ACC112 (cell line): Measurements from ENCODE around the gene KLHL13.
A peak's percentile ranks its signal among the peaks of the same experiment; 100 is the strongest.
"Not testable (repeated sequence)": the region's sequence is repeated elsewhere in the genome, so short reads cannot be mapped to it uniquely, and the experiment has no call there.

Experiments used
- H2AFZ ChIP-seq: fragments of 200-600 bp; sonication (generic); one replicate; pipeline ENCODE4 v1.6.0; 2017; ENCODE audit warnings: antibody characterized with exemption, low read length; ENCODE audit not compliant: unreplicated experiment
- H3K27ac ChIP-seq: fragments of 200-600 bp; sonication (generic); 2 replicates; pipeline ENCODE4 v1.5.1; 2014; ENCODE audit warnings: low read depth, mild to moderate bottlenecking, antibody characterized with exemption, low read length, moderate library complexity
- H3K27me3 ChIP-seq: fragments of 200-600 bp; sonication (generic); 2 replicates; pipeline ENCODE4 v1.6.1; 2014; ENCODE audit warnings: mild to moderate bottlenecking, antibody characterized with exemption, low read length, moderate library complexity, mixed read lengths; ENCODE audit not compliant: insufficient read depth
- H3K36me3 ChIP-seq: fragments of 200-600 bp; sonication (generic); 2 replicates; pipeline ENCODE4 v1.6.1; 2016; ENCODE audit warnings: mild to moderate bottlenecking, antibody characterized with exemption, low read length, moderate library complexity, mixed read lengths; ENCODE audit not compliant: insufficient read depth
- H3K4me1 ChIP-seq: fragments of 200-600 bp; sonication (generic); one replicate; pipeline ENCODE4 v1.6.1; 2016; ENCODE audit warnings: low read length, mixed read lengths; ENCODE audit not compliant: insufficient read depth, unreplicated experiment, control insufficient read depth
- H3K4me3 ChIP-seq: fragments of 200-600 bp; sonication (generic); 2 replicates; pipeline ENCODE4 v1.5.1; 2014; ENCODE audit warnings: mild to moderate bottlenecking, low read depth, low read length
- H3K79me2 ChIP-seq: fragments of 200-600 bp; sonication (generic); one replicate; pipeline ENCODE4 v1.6.0; 2016; ENCODE audit warnings: low read length; ENCODE audit not compliant: control insufficient read depth, unreplicated experiment, insufficient read depth

Gene KLHL13

DNA sequence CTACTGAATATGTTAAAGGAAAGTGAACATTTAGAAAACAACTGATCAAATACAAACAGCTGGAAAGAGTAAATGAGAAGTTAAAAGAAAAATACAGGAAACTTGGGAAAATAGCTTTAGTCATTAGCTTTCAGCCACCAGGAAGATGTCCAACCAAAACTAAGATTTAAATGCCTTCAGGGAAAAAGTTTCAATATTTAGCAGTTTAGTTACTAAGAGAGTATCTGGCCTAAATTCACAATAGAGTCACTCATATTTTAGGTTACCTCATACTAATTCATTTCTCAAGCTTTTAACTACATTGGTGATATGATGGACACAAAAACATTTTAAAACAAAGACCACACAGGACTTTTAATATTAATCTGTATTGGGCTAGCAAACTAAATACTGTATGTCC, 13.1 kb upstream of the KLHL13 start:
- H3K27ac ChIP-seq, result no peak overlapping the region
- H3K4me1 ChIP-seq, result no peaks in the 10 kb centered on the region
- H3K27me3 ChIP-seq, result no peaks in the 10 kb centered on the region
- H2AFZ ChIP-seq, result no peak overlapping the region
- no peaks in the 10 kb centered on the region for H3K79me2 ChIP-seq
- H3K36me3 ChIP-seq, result no peaks in the 10 kb centered on the region
- H3K4me3 ChIP-seq, result no peak overlapping the region

DNA sequence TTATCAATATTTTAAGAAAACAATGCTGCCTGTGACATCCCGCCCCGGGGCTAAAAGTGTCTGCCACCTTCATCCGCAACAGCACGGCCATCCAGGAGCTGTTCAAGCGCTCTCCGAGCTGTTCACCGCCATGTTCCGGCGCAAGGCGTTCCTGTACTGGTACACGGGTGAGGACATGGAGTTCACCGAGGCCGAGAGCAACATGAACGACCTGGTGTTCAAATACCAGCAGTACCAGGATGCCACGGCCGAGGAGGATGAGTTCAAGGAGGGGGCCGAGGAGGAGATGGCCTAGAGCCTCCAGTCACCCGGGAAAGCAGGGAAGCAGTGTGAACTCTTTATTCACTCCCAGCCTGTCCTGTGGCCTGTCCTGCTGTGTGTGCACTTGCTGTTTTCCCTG, 12.1 kb upstream of the KLHL13 start:
- no peaks in the 10 kb centered on the region for H3K36me3 ChIP-seq
- no peak overlapping the region for H3K4me3 ChIP-seq

DNA sequence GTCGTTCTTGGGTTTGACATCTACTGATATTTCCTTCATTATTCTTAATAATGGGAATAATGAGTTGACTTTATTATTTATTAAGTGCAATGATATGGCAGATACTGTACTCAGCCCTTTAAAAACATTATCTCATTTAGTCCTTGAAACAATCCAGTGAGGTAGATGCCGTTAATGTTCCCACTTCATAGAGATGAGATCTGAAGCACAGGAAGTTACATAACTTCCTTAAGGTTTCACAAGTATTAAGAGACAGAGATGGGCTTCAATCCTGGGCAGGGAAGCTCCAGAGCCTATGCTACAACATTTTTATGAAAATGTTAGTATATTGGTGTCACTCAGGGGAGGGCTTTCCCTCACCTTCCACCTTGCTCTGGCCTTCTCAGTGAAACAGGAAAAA, 9.7 kb upstream of the KLHL13 start:
- Histone ChIP-seq H3K4me1 (no peaks in the 10 kb centered on the region), H3K79me2 (no peaks in the 10 kb centered on the region), H3K27me3 (no peaks in the 10 kb centered on the region), H3K4me3 (no peak overlapping the region), H3K36me3 (no peaks in the 10 kb centered on the region), H3K27ac (no peak overlapping the region), H2AFZ (no peak overlapping the region)

More for the DNA sequence above, 12.1 kb upstream of the KLHL13 start:
- no peaks in the 10 kb centered on the region for H3K4me1 ChIP-seq
- no peak overlapping the region for H3K27ac ChIP-seq
- H3K79me2 ChIP-seq, result no peaks in the 10 kb centered on the region
- no peak overlapping the region for H2AFZ ChIP-seq
- no peaks in the 10 kb centered on the region for H3K27me3 ChIP-seq

DNA sequence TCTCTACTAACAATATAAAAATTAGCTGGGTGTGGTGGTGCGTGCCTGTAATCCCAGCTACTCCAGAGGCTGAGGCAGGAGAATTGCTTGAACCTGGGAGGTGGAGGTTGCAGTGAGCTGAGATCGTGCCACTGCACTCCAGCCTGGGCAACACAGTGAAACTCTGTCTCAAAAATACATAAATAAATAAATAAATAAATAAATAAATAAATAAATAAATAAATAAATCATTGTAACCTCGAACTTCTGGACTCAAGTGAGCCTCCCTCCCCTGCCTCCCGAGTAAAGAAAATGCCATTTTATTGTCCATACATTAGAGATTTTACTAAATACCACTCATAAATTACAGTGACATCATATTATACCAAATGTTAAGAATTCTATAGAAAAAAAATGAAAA, 7.6 kb upstream of the KLHL13 start:
- not testable (repeated sequence) for H3K79me2 ChIP-seq, H3K27ac ChIP-seq, H3K4me3 ChIP-seq, H3K4me1 ChIP-seq, H3K36me3 ChIP-seq, H3K27me3 ChIP-seq, H2AFZ ChIP-seq

DNA sequence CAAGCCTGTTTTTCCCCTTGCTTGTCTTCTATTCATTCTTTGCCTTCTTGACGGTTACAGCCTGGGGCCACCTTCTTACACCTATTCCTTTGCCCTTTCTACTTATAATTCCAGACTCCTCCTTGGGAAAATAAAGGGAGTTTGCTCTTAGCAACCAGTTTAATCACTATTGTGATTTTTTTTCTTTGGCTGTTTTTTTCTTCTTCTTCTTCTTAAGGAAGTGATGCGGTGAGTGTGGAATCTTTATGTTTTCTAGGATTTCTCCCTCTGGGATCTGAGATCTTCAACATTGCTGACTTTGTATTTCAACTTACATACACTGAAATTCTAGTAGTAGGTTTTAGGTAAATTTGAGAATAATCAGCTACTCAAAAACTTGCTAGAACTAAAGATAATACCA, 1.1 kb upstream of the KLHL13 start:
- Histone ChIP-seq H3K4me1 (peaks cover 5% of the 10 kb centered on the region), H3K27ac (no peak overlapping the region), H3K36me3 (no peaks in the 10 kb centered on the region), H2AFZ (peak overlapping the region; percentile 31), H3K4me3 (0 out of 2 replicates have a peak overlapping the region, but pooled peaks have one; percentile 76), H3K27me3 (no peaks in the 10 kb centered on the region), H3K79me2 (no peaks in the 10 kb centered on the region)

DNA sequence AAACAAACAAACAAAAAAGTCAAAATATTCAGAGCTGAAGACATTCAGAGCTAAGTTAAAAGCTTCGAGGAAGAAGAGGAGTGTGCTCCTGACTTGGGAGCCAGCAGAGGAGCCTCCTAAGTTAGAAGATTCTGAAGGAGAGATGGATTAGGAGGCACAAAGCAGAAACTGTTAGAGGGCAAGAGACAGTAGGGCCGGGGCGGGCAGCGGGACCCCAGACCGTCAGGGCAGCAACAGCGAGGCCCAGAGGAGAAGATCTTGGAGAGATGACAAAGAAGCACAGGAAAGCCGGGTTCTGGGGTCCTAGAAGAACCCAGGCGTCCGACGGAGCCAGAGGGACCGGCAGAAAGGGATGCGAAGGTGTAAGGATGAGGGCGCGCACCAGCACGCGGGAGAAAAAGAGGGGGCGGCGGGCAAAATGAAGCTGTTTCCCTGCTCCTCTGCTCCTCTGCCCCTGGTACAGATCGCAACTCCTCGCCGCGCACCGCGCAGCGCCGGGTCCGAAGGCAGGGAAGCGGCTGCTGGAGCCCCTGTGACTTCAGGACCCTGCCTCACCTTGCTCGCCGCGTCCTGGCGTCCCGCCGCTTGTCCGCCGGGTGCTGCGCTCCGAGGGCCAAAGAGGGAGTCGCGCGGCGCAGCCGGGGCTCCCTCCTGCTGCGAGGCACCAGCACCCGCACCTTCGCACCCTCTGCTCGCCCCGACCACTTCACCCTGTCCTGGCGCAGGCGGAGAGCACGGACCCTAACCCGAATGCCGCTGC, 477 bp downstream of the KLHL13 start:
- peaks cover 5% of the 10 kb centered on the region for H3K4me1 ChIP-seq
- H3K4me3 ChIP-seq, result peak overlapping the region; percentile 85
- H3K27ac ChIP-seq, result no peak overlapping the region
- H2AFZ ChIP-seq, result peak overlapping the region; percentile 62
- no peaks in the 10 kb centered on the region for H3K79me2 ChIP-seq
- H3K27me3 ChIP-seq, result no peaks in the 10 kb centered on the region
- no peaks in the 10 kb centered on the region for H3K36me3 ChIP-seq

DNA sequence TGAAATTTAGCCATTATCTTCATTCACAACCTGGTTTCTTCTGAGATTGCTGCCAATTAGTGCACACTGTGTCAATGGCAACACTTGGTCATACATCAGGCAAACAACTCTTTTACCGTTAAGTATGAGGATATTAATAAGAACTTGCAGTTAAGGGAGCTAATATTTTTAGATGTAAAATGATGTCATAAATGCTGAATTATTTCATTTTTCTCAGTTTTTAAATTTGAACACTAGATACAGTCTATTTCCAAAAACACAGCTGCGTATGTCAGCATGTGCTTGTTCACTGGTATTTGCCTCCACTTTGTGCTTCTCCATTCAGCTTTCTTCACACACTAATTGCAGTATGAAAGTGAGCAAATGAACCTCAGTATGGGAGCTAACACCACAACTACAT, 1.6 kb downstream of the KLHL13 start:
- peak overlapping the region; percentile 85 for H3K4me3 ChIP-seq
- no peaks in the 10 kb centered on the region for H3K79me2 ChIP-seq
- H3K4me1 ChIP-seq, result peaks cover 5% of the 10 kb centered on the region
- H3K27ac ChIP-seq, result no peak overlapping the region
- no peak overlapping the region for H2AFZ ChIP-seq
- H3K36me3 ChIP-seq, result no peaks in the 10 kb centered on the region
- H3K27me3 ChIP-seq, result no peaks in the 10 kb centered on the region

DNA sequence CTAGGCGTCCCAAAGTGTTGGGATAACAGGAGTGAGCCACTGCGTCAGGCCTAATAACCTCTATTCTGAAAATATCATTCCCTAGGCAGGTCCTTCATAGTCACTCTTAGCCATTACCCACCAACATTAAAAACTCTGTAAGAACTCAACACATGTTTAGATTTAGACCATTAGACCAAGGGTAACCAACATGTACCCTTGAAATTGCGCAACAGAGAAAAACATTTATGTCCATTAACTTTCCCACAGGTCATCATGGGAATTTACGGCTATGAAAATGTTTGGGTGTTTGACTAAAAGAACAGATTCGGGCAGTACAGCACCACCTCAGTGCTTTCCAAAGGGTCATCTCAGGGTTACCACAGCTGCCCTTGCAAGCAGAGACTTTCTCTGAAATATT, 7.5 kb downstream of the KLHL13 start:
- no peaks in the 10 kb centered on the region for H3K36me3 ChIP-seq
- no peaks in the 10 kb centered on the region for H3K27me3 ChIP-seq
- H3K79me2 ChIP-seq, result no peaks in the 10 kb centered on the region
- no peak overlapping the region for H3K4me3 ChIP-seq
- no peak overlapping the region for H3K27ac ChIP-seq
- no peak overlapping the region for H2AFZ ChIP-seq
- no peaks in the 10 kb centered on the region for H3K4me1 ChIP-seq

DNA sequence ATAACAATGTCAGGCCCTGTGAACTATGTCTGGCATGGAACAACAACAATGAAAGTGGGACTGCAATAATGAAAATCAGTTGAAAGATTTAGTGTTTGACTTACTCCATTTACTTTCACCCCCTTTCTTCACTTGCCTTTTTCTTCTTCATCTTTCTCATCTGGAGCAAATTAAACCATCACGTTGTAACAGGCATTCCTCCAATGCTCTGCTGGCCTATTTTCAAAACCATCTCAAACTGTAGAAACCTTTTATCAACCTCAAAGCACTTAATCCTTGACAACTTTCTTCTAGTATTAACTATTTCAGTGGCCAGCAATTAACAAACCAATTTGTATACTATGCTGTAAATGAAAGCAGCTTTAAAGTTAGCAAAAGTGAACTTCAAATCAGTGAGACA, 8.3 kb downstream of the KLHL13 start:
- no peaks in the 10 kb centered on the region for H3K4me1 ChIP-seq
- H3K79me2 ChIP-seq, result no peaks in the 10 kb centered on the region
- H3K27me3 ChIP-seq, result no peaks in the 10 kb centered on the region
- H3K4me3 ChIP-seq, result no peak overlapping the region
- H3K36me3 ChIP-seq, result no peaks in the 10 kb centered on the region
- no peak overlapping the region for H2AFZ ChIP-seq
- no peak overlapping the region for H3K27ac ChIP-seq

DNA sequence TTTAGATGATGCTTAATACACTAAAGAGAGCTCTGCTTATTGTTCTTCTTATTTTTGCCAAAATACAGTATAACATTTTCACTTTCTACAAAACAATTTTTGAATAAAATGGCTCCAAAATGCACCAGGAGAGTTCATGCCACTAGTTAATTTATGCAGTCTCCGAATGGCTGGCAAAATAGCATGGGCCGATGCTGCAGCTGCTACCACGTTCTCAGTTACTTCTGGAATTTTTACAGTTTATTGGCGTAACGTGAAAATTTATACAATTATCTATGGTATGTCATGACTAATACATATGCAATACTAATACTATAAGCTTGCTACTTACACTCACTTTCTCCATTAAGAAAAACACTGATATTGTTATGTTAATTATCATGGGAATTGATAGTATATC, 16.5 kb downstream of the KLHL13 start:
- Histone ChIP-seq H3K27ac (no peak overlapping the region), H3K4me3 (no peak overlapping the region), H3K79me2 (no peaks in the 10 kb centered on the region), H3K36me3 (no peaks in the 10 kb centered on the region), H3K4me1 (no peaks in the 10 kb centered on the region), H3K27me3 (no peaks in the 10 kb centered on the region), H2AFZ (no peak overlapping the region)

DNA sequence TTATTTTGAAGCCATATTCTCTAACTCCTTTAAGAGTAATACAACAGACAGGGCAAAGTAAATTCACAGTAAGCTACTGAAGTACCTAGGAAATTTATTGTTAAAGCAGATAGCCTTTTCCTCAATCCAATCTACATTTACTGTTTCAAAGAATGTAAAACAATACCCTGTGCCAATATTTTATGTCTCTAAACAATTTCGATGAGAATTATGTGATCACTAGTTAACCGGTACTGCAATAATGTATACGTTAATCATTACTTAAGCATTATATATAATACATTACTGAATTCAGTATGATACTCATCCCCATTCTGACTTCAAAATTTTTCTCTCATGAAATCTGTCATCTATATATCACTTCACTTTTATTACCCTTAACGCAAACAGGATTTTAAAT, 28.5 kb downstream of the KLHL13 start:
- no peak overlapping the region for H3K27ac ChIP-seq
- no peaks in the 10 kb centered on the region for H3K36me3 ChIP-seq
- no peak overlapping the region for H3K4me3 ChIP-seq
- no peaks in the 10 kb centered on the region for H3K4me1 ChIP-seq
- H3K79me2 ChIP-seq, result no peaks in the 10 kb centered on the region
- H2AFZ ChIP-seq, result no peak overlapping the region
- H3K27me3 ChIP-seq, result no peaks in the 10 kb centered on the region
